Epithelial cell of proximal tubule (primary cell): Measurements from ENCODE around the gene BMS1. TPM values are rescaled to one million over a fixed set of nuclear protein-coding genes. Genes with fewer than 3 reads are reported as not detected.

Experiments used
- DNase-seq: peaks from one replicate; pipeline ENCODE4 v3.0.0-alpha.2; 2011; ENCODE audit warnings: low read depth
- H3K4me3 ChIP-seq: 2 replicates; pipeline ENCODE4 v1.5.1; 2011; ENCODE audit warnings: low read depth, mild to moderate bottlenecking, low read length
- total RNA-seq: library from RNA; depleted of rRNA; stranded (reverse); fragments of >200 nt; gene quantifications from 2 replicates; pipeline ENCODE4 v1.2.3, GENCODE V29; 2015
- TF ChIP-seq, protein P1 (sequence below): conservative IDR thresholded peaks from 2 replicates; pipeline ENCODE4 v1.5.1; 2012; ENCODE audit warnings: low read depth, mild to moderate bottlenecking, low read length

The BMS1 gene
- total RNA-seq, 1 donor from 2014 or later: 17.4 TPM

GRCh38 chr10:42879380-42880254, 97.0 kb downstream of the BMS1 start:
- no peak overlapping the region for H3K4me3 ChIP-seq
- TF ChIP-seq, protein P1, sequence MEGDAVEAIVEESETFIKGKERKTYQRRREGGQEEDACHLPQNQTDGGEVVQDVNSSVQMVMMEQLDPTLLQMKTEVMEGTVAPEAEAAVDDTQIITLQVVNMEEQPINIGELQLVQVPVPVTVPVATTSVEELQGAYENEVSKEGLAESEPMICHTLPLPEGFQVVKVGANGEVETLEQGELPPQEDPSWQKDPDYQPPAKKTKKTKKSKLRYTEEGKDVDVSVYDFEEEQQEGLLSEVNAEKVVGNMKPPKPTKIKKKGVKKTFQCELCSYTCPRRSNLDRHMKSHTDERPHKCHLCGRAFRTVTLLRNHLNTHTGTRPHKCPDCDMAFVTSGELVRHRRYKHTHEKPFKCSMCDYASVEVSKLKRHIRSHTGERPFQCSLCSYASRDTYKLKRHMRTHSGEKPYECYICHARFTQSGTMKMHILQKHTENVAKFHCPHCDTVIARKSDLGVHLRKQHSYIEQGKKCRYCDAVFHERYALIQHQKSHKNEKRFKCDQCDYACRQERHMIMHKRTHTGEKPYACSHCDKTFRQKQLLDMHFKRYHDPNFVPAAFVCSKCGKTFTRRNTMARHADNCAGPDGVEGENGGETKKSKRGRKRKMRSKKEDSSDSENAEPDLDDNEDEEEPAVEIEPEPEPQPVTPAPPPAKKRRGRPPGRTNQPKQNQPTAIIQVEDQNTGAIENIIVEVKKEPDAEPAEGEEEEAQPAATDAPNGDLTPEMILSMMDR: no peak

DNA sequence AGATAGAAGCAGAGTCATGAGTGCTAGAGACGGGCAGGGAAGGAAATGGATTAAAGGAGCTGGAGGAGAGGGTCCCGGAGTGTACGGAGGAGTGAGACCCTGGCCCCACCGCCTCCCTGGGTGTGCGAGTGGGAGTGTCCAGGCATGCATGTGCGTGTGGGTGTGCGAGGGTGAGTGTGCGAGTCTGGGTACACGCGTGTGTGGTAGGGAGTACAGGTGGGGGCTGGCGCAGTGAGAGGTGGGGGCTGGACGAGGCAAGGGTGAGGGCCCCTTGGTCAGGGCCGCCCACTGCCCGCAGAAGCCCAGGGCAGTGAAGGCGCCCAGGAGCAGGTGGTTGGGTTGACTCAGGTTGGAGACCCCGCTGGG, 97.6 kb downstream of the BMS1 start:
- TF ChIP-seq, protein P1: no peak
- DNase-seq: no peak
- H3K4me3 ChIP-seq: no peak overlapping the region

More at GRCh38 chr10:42879380-42880254, 97.0 kb downstream of the BMS1 start:
- DNase-seq: no peak

- H3K4me3 ChIP-seq: no peak overlapping the region
- DNase-seq: no peak
- TF ChIP-seq, protein P1: no peak
Observed at GRCh38 chr10:42882597-42882996, 100.0 kb downstream of the BMS1 start.

Other genes starting within 250 kb of the BMS1 start
- gene ZNF33B, start 144.2 kb upstream of the BMS1 start, total RNA-seq: 6.9 and 13.0 TPM in 2 replicates